Measurements from ENCODE around the gene DMAP1. TPM values are rescaled to one million over a fixed set of nuclear protein-coding genes. Genes with fewer than 3 reads are reported as not detected.
A peak's percentile ranks its signal among the peaks of the same experiment; 100 is the strongest.

DMAP1 gene
- total RNA-seq, 1 experiment from 2014 or later, result 27.8 TPM

DNA sequence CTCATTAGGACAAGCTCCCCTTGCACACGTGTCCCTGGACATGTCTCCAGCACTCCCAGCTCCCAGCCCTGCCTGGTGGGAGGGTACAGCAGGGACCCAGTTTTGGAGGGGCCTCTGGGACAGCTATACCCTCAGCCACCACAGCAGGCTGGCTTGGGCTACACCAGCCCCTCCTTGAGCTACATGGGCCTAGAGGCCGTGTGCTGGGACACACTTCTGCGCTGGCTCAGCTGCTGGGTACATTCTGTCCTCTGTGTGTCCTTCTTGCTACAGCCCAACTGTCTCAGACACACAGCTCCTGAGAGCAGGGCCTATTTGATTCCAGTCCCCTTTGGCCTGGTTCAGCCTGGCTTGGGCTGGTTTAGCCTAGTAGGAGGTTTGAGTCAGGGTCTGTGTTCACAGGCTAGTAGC, 26.7 kb downstream of the DMAP1 start:
- CTCF ChIA-PET, result no interaction called here
- H3K9ac ChIP-seq (ENCODE audit: low read length), result no peak overlapping the region

More for the DNA sequence above, 26.7 kb downstream of the DMAP1 start:
- H3K27ac ChIP-seq (ENCODE audit: low read depth, low read length), result peak overlapping the region; percentile 36; the same call in 1 of the 2 replicates
- peaks cover 19 to 22% of the 10 kb centered on the region in 2 experiments for H3K4me1 ChIP-seq (ENCODE audit: control insufficient read depth in 1 of 2, insufficient read depth in 2 of 2, low read length in 2 of 2)
- no TSS peak for BruUV-seq (replicated peaks)
- H4K20me1 ChIP-seq (ENCODE audit: insufficient read depth), result no peaks in the 10 kb centered on the region
- TF ChIP-seq ZFX (IDR thresholded peaks at IDR 0.05), result no peak
- no peak for TF ChIP-seq CEBPB (IDR thresholded peaks at IDR 0.05; ENCODE audit: low read depth)
- no peak for TF ChIP-seq TCF7L2 (IDR thresholded peaks at IDR 0.05; ENCODE audit: borderline replicate concordance, extremely low read depth, insufficient read depth, insufficient read length)
- TF ChIP-seq, protein P1, sequence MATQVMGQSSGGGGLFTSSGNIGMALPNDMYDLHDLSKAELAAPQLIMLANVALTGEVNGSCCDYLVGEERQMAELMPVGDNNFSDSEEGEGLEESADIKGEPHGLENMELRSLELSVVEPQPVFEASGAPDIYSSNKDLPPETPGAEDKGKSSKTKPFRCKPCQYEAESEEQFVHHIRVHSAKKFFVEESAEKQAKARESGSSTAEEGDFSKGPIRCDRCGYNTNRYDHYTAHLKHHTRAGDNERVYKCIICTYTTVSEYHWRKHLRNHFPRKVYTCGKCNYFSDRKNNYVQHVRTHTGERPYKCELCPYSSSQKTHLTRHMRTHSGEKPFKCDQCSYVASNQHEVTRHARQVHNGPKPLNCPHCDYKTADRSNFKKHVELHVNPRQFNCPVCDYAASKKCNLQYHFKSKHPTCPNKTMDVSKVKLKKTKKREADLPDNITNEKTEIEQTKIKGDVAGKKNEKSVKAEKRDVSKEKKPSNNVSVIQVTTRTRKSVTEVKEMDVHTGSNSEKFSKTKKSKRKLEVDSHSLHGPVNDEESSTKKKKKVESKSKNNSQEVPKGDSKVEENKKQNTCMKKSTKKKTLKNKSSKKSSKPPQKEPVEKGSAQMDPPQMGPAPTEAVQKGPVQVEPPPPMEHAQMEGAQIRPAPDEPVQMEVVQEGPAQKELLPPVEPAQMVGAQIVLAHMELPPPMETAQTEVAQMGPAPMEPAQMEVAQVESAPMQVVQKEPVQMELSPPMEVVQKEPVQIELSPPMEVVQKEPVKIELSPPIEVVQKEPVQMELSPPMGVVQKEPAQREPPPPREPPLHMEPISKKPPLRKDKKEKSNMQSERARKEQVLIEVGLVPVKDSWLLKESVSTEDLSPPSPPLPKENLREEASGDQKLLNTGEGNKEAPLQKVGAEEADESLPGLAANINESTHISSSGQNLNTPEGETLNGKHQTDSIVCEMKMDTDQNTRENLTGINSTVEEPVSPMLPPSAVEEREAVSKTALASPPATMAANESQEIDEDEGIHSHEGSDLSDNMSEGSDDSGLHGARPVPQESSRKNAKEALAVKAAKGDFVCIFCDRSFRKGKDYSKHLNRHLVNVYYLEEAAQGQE (IDR thresholded peaks at IDR 0.05; ENCODE audit: low read depth), result no peak
- no peak for TF ChIP-seq EZH2phosphoT487 (IDR thresholded peaks at IDR 0.05; ENCODE audit: borderline replicate concordance)
- TF ChIP-seq, protein P2, sequence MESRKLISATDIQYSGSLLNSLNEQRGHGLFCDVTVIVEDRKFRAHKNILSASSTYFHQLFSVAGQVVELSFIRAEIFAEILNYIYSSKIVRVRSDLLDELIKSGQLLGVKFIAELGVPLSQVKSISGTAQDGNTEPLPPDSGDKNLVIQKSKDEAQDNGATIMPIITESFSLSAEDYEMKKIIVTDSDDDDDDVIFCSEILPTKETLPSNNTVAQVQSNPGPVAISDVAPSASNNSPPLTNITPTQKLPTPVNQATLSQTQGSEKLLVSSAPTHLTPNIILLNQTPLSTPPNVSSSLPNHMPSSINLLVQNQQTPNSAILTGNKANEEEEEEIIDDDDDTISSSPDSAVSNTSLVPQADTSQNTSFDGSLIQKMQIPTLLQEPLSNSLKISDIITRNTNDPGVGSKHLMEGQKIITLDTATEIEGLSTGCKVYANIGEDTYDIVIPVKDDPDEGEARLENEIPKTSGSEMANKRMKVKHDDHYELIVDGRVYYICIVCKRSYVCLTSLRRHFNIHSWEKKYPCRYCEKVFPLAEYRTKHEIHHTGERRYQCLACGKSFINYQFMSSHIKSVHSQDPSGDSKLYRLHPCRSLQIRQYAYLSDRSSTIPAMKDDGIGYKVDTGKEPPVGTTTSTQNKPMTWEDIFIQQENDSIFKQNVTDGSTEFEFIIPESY (IDR thresholded peaks at IDR 0.05; ENCODE audit: extremely low read depth, insufficient replicate concordance, low read length), result no peak
- TF ChIP-seq SRF (IDR thresholded peaks at IDR 0.05; ENCODE audit: low read depth), result no peak
- no peak for TF ChIP-seq CBX3 (IDR thresholded peaks at IDR 0.05; ENCODE audit: low read depth)
- no peak for TF ChIP-seq JUND (IDR thresholded peaks at IDR 0.05)
- no peak for TF ChIP-seq ZNF274 (IDR thresholded peaks at IDR 0.05; ENCODE audit: low read depth, low read length)
- TF ChIP-seq, protein P3, sequence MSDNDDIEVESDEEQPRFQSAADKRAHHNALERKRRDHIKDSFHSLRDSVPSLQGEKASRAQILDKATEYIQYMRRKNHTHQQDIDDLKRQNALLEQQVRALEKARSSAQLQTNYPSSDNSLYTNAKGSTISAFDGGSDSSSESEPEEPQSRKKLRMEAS (IDR thresholded peaks at IDR 0.05), result no peak
- TF ChIP-seq EZH2 (IDR thresholded peaks at IDR 0.05), result no peak
- no peak for TF ChIP-seq ELF1 (IDR thresholded peaks at IDR 0.05; ENCODE audit: borderline replicate concordance, low read depth)
- no peak overlapping the region for H3K4me3 ChIP-seq (replicated peaks in 1 of 2; ENCODE audit: low read depth in 1 of 2, low read length in 2 of 2)
- ChIA-PET POLR2A (no interaction called here), RAD21 (ENCODE audit: low non-redundant PET in 1 of 2, low total read pairs in 2 of 2, uncharacterized antibody in 2 of 2, unreplicated experiment in 2 of 2) (no interaction called here)
- no peaks in the 10 kb centered on the region for H3K9me3 ChIP-seq (ENCODE audit: control insufficient read depth in 1 of 2, insufficient read depth in 1 of 2, low read depth in 1 of 2, low read length in 2 of 2)
- H2AFZ ChIP-seq (ENCODE audit: low read depth, low read length, poor library complexity, severe bottlenecking), result no peak overlapping the region
- no peaks in the 10 kb centered on the region for H3K27me3 ChIP-seq (ENCODE audit: insufficient read depth, low read length)
- ATAC-seq, result no peak
- intact Hi-C loops (cut with micrococcal nuclease), result loop anchor here (5.0 kb wide), 1 partner anchor 148 kb away; no protein-coding TSS in a partner anchor
- H3K9me2 ChIP-seq (ENCODE audit: insufficient read depth), result no peaks in the 10 kb centered on the region
- H3K36me3 ChIP-seq (ENCODE audit: control insufficient read depth in 1 of 2, insufficient read depth in 2 of 2, low read length in 2 of 2), result 0 out of 4 replicates have a peak, but pooled peaks cover 0 to 5% of the 10 kb centered on the region in 2 experiments
- DNase-seq (ENCODE audit: low read depth, low spot score), result no peak
- no peak overlapping the region for H3K4me2 ChIP-seq (ENCODE audit: low read length)
- no peaks in the 10 kb centered on the region for H3K79me2 ChIP-seq (ENCODE audit: insufficient read depth, low read length)

Measured in HCT116 (cell line).